HEK293 (cell line): ENCODE results near the gene CDKAL1.

Experiments
- CTCF ChIA-PET: fragments of 350-600 bp; formaldehyde crosslinking; extraction: SDS; loops from one replicate; lab custom pipeline; 2021; ENCODE audit warnings: antibody characterized with exemption; lab: Yijun Ruan, JAX
- POLR2A ChIA-PET: fragments of 300-600 bp; formaldehyde crosslinking; extraction: SDS; loops from one replicate; lab custom pipeline; 2020; ENCODE audit warnings: antibody characterized with exemption, inconsistent platforms; lab: Yijun Ruan, JAX
- H3K27ac ChIP-seq: fragments of 200-500 bp; sonication (Bioruptor generic); 2 replicates; pipeline ENCODE4 v1.5.1; 2014; ENCODE audit warnings: low read depth, low read length, control low read depth, inconsistent platforms; ENCODE audit errors: extremely low read depth
- H3K36me3 ChIP-seq, 2 experiments: fragments of 200-500 bp in 1 of 2; sonication (Bioruptor generic) in 1 of 2; 1 replicate in 1 of 2; 2 replicates in 1 of 2; pipeline ENCODE4 v1.5.1; 2014 to 2017; ENCODE audit warnings: inconsistent platforms in 2 of 2, low read length in 2 of 2; ENCODE audit not compliant: control insufficient read depth in 2 of 2, insufficient read depth in 1 of 2
- H3K4me1 ChIP-seq: fragments of 200-500 bp; sonication (Bioruptor generic); 2 replicates; pipeline ENCODE4 v1.5.1; 2014; ENCODE audit warnings: mild to moderate bottlenecking, low read length, inconsistent platforms; ENCODE audit not compliant: control insufficient read depth, insufficient read depth
- H3K4me3 ChIP-seq: 2 replicates; pipeline ENCODE4 v1.5.1; 2011; ENCODE audit warnings: low read depth, mild to moderate bottlenecking, control low read depth, low read length, moderate library complexity
- H3K9me3 ChIP-seq: fragments of 200-500 bp; sonication (Bioruptor generic); 2 replicates; pipeline ENCODE4 v1.5.1; 2014; ENCODE audit warnings: low read depth, low read length, inconsistent platforms; ENCODE audit not compliant: control insufficient read depth, insufficient read depth
- GFI1B ChIP-seq: fragments of 450-650 bp; formaldehyde crosslinking; IDR thresholded peaks from 2 replicates; pipeline ENCODE4 v1.5.1; 2016; ENCODE audit warnings: missing biosample characterization, missing genetic modification characterization
- OVOL3 ChIP-seq: fragments of 450-650 bp; formaldehyde crosslinking; IDR thresholded peaks from 2 replicates; pipeline ENCODE4 v1.5.1; 2016; ENCODE audit warnings: missing biosample characterization, missing genetic modification characterization
- PRDM2 ChIP-seq: fragments of 450-650 bp; formaldehyde crosslinking; IDR thresholded peaks from 2 replicates; pipeline ENCODE4 v1.5.1; 2016; ENCODE audit warnings: missing biosample characterization, missing genetic modification characterization, borderline replicate concordance
- PRDM4 ChIP-seq: fragments of 450-650 bp; formaldehyde crosslinking; IDR thresholded peaks from 2 replicates; pipeline ENCODE4 v1.5.1; 2017; ENCODE audit warnings: missing biosample characterization, missing genetic modification characterization
- ZBTB21 ChIP-seq: fragments of 450-650 bp; formaldehyde crosslinking; IDR thresholded peaks from 2 replicates; pipeline ENCODE4 v1.5.1; 2017; ENCODE audit warnings: missing biosample characterization, missing genetic modification characterization
- ZNF133 ChIP-seq: fragments of 450-650 bp; formaldehyde crosslinking; IDR thresholded peaks from 2 replicates; pipeline ENCODE4 v1.5.1; 2016; ENCODE audit warnings: missing biosample characterization, missing genetic modification characterization
- ZNF148 ChIP-seq: fragments of 450-650 bp; formaldehyde crosslinking; IDR thresholded peaks from 2 replicates; pipeline ENCODE4 v1.5.0; 2017; ENCODE audit warnings: missing biosample characterization, missing genetic modification characterization, borderline replicate concordance
- ZNF184 ChIP-seq: fragments of 450-650 bp; IDR thresholded peaks from 2 replicates; pipeline ENCODE4 v1.5.1; 2018; ENCODE audit warnings: missing biosample characterization, mild to moderate bottlenecking, missing genetic modification characterization
- ZNF292 ChIP-seq: fragments of 450-650 bp; formaldehyde crosslinking; IDR thresholded peaks from 2 replicates; pipeline ENCODE4 v1.5.1; 2016; ENCODE audit warnings: low read depth, missing biosample characterization, missing genetic modification characterization, borderline replicate concordance
- ZNF398 ChIP-seq: fragments of 450-650 bp; formaldehyde crosslinking; IDR thresholded peaks from 2 replicates; pipeline ENCODE4 v1.5.1; 2017; ENCODE audit warnings: missing biosample characterization, missing genetic modification characterization
- ZNF585B ChIP-seq: fragments of 450-650 bp; formaldehyde crosslinking; IDR thresholded peaks from 2 replicates; pipeline ENCODE4 v1.5.1; 2016; ENCODE audit warnings: missing biosample characterization, missing genetic modification characterization
- ZNF596 ChIP-seq: fragments of 450-650 bp; IDR thresholded peaks from 2 replicates; pipeline ENCODE4 v1.5.0; 2018; ENCODE audit warnings: missing biosample characterization, mild to moderate bottlenecking, missing genetic modification characterization, moderate library complexity
- ZNF692 ChIP-seq: fragments of 450-650 bp; formaldehyde crosslinking; IDR thresholded peaks from 2 replicates; pipeline ENCODE4 v1.5.1; 2016; ENCODE audit warnings: missing biosample characterization, missing genetic modification characterization
- ZNF776 ChIP-seq: fragments of 450-650 bp; formaldehyde crosslinking; IDR thresholded peaks from 2 replicates; pipeline ENCODE4 v1.5.0; 2017; ENCODE audit warnings: missing biosample characterization, missing genetic modification characterization, borderline replicate concordance
- ZNF785 ChIP-seq: fragments of 450-650 bp; formaldehyde crosslinking; IDR thresholded peaks from 2 replicates; pipeline ENCODE4 v1.5.1; 2016; ENCODE audit warnings: missing biosample characterization, missing genetic modification characterization
- ZSCAN18 ChIP-seq: fragments of 450-650 bp; formaldehyde crosslinking; IDR thresholded peaks from 2 replicates; pipeline ENCODE4 v1.5.1; 2016; ENCODE audit warnings: missing biosample characterization, missing genetic modification characterization

CDKAL1 gene

GRCh38 chr6:20769631-20770030 is 235.4 kb downstream of the CDKAL1 start:
- POLR2A ChIA-PET = interaction anchor here (1.1 kb wide), 1 partner anchor 12 kb away, joined by 3 read pairs; no protein-coding TSS in a partner anchor
- Histone ChIP-seq H3K4me3 (no peak overlapping the region), H3K4me1 (no peaks in the 10 kb centered on the region), H3K9me3 (no peaks in the 10 kb centered on the region), H3K36me3 (no peaks in the 10 kb centered on the region), H3K27ac (no peak overlapping the region)
- no peak for TF ChIP-seq ZNF585B (tag by site-specific recombination)
- no peak for TF ChIP-seq ZNF398 (tag by site-specific recombination)
- TF ChIP-seq ZNF148 = no peak
- no peak for TF ChIP-seq ZSCAN18 (tag by site-specific recombination)
- TF ChIP-seq ZNF785 (tag by site-specific recombination) = no peak
- no peak for TF ChIP-seq GFI1B (tag by site-specific recombination)
- TF ChIP-seq ZNF292 (tag by site-specific recombination) = no peak
- TF ChIP-seq ZBTB21 (tag by site-specific recombination) = no peak
- TF ChIP-seq PRDM2 (tag by site-specific recombination) = no peak
- no peak for TF ChIP-seq ZNF596 (tag by site-specific recombination)
- no peak for TF ChIP-seq ZNF776 (tag by site-specific recombination)
- no peak for TF ChIP-seq PRDM4 (tag by site-specific recombination)
- no peak for TF ChIP-seq OVOL3 (tag by site-specific recombination)
- no peak for TF ChIP-seq ZNF184
- TF ChIP-seq ZNF133 = no peak
- TF ChIP-seq ZNF692 (tag by site-specific recombination) = no peak
- CTCF ChIA-PET = interaction anchor here (0.9 kb wide), 1 partner anchor 92 kb away, joined by 3 read pairs; no protein-coding TSS in a partner anchor
